Neural progenitor cell (in vitro differentiated cells): Measurements from ENCODE around the gene GPRIN2. TPM values are rescaled to one million over a fixed set of nuclear protein-coding genes. Genes with fewer than 3 reads are reported as not detected.

ENCODE experiments used
- DNase-seq: peaks from one replicate; pipeline ENCODE4 v3.0.0-alpha.2; 2016; ENCODE audit warnings: low spot score
- H2AFZ ChIP-seq: fragments of 200-600 bp; sonication (generic); replicated peaks from 2 replicates; pipeline ENCODE4 v1.6.1; 2016; ENCODE audit warnings: antibody characterized with exemption
- H3F3A ChIP-seq: fragments of 200-600 bp; sonication (generic); 2 replicates; pipeline ENCODE4 v1.6.1; 2016; ENCODE audit warnings: antibody characterized with exemption, low read depth
- H3K27ac ChIP-seq: fragments of 200-600 bp; sonication (generic); 2 replicates; pipeline ENCODE4 v1.5.1; 2016; ENCODE audit warnings: mild to moderate bottlenecking
- H3K27me3 ChIP-seq: fragments of 200-600 bp; sonication (generic); 2 replicates; pipeline ENCODE4 v1.6.1; 2016; ENCODE audit warnings: mild to moderate bottlenecking, moderate library complexity
- H3K36me3 ChIP-seq: fragments of 200-600 bp; sonication (generic); 2 replicates; pipeline ENCODE4 v1.5.1; 2016
- H3K4me1 ChIP-seq: fragments of 200-600 bp; sonication (generic); 2 replicates; pipeline ENCODE4 v1.6.1; 2016; ENCODE audit warnings: mixed run types
- H3K4me2 ChIP-seq: fragments of 200-600 bp; sonication (generic); 2 replicates; pipeline ENCODE4 v1.6.1; 2016
- H3K4me3 ChIP-seq: fragments of 200-600 bp; sonication (generic); 2 replicates; pipeline ENCODE4 v1.5.1; 2016
- H3K79me2 ChIP-seq: fragments of 200-600 bp; sonication (generic); 2 replicates; pipeline ENCODE4 v1.6.1; 2016; ENCODE audit warnings: low read depth
- H3K9ac ChIP-seq: fragments of 200-600 bp; sonication (generic); 2 replicates; pipeline ENCODE4 v1.6.1; 2016
- H3K9me3 ChIP-seq: fragments of 200-600 bp; sonication (generic); 2 replicates; pipeline ENCODE4 v1.5.1; 2016; ENCODE audit warnings: low read depth
- H4K20me1 ChIP-seq: fragments of 200-600 bp; sonication (generic); 2 replicates; pipeline ENCODE4 v1.6.1; 2016; ENCODE audit warnings: low read depth
- H3K27ac Mint-ChIP-seq: 3 replicates; pipeline ENCODE4 v1.8.0; 2021; ENCODE audit warnings: mixed read lengths
- H3K27me3 Mint-ChIP-seq: 2 replicates; pipeline ENCODE4 v1.8.0; 2022; ENCODE audit warnings: low read depth, mild to moderate bottlenecking, inconsistent platforms, moderate library complexity, mixed read lengths; ENCODE audit not compliant: insufficient read depth
- H3K36me3 Mint-ChIP-seq: 3 replicates; pipeline ENCODE4 v1.8.0; 2021; ENCODE audit warnings: mixed read lengths
- H3K4me1 Mint-ChIP-seq: 3 replicates; pipeline ENCODE4 v1.8.0; 2021; ENCODE audit warnings: mixed read lengths
- H3K4me3 Mint-ChIP-seq: 3 replicates; pipeline ENCODE4 v1.8.0; 2021; ENCODE audit warnings: mild to moderate bottlenecking, moderate library complexity, mixed read lengths
- H3K9me3 Mint-ChIP-seq: 3 replicates; pipeline ENCODE4 v1.8.0; 2020; ENCODE audit warnings: mixed read lengths
- CTCF ChIP-seq: fragments of 200-600 bp; sonication (generic); IDR thresholded peaks from 2 replicates; pipeline ENCODE4 v1.5.1; 2017; ENCODE audit warnings: antibody characterized with exemption, mild to moderate bottlenecking
- EZH2 ChIP-seq: fragments of 200-600 bp; sonication (generic); IDR thresholded peaks from 2 replicates; pipeline ENCODE4 v1.6.1; 2017; ENCODE audit warnings: antibody characterized with exemption, mild to moderate bottlenecking, moderate library complexity
- EZH2phosphoT487 ChIP-seq: fragments of 200-600 bp; sonication (generic); IDR thresholded peaks from 2 replicates; pipeline ENCODE4 v1.6.1; 2017; ENCODE audit warnings: antibody characterized with exemption
- total RNA-seq: library from RNA; depleted of rRNA; stranded (reverse); fragments of >200 nt; gene quantifications from 2 replicates; pipeline ENCODE4 v1.2.3, GENCODE V29; 2015; ENCODE audit warnings: low replicate concordance

Gene GPRIN2
- total RNA-seq, 1 donor from 2014 or later, result 6.9 TPM

GRCh38 chr10:46554166-46554781 is 2.2 kb downstream of the GPRIN2 start:
- Histone ChIP-seq H2AFZ (no peak overlapping the region), H3K4me3 (no peak overlapping the region), H3K79me2 (no peaks in the 10 kb centered on the region), H3K9ac (no peak overlapping the region), H3K36me3 (no peaks in the 10 kb centered on the region), H3K27ac (no peak overlapping the region), H4K20me1 (no peaks in the 10 kb centered on the region), H3K9me3 (no peaks in the 10 kb centered on the region), H3K27me3 (peaks cover 41% of the 10 kb centered on the region), H3K4me2 (no peak overlapping the region), H3K4me1 (peaks cover 8% of the 10 kb centered on the region), H3F3A (no peaks in the 10 kb centered on the region)
- H3K4me3 Mint-ChIP-seq, result no peak overlapping the region
- H3K9me3 Mint-ChIP-seq, result peaks cover 3% of the 10 kb centered on the region
- TF ChIP-seq EZH2phosphoT487, result no peak
- no peak for TF ChIP-seq CTCF
- TF ChIP-seq EZH2, result no peak
- DNase-seq, result no peak
- no peak overlapping the region for H3K27ac Mint-ChIP-seq
- peaks cover 7% of the 10 kb centered on the region for H3K4me1 Mint-ChIP-seq
- peaks cover 10% of the 10 kb centered on the region for H3K27me3 Mint-ChIP-seq
- peaks cover 2% of the 10 kb centered on the region for H3K36me3 Mint-ChIP-seq

GRCh38 chr10:46553238-46554049 is 3.0 kb downstream of the GPRIN2 start:
- Histone ChIP-seq H3K79me2 (no peaks in the 10 kb centered on the region), H3F3A (no peaks in the 10 kb centered on the region), H3K9ac (no peak overlapping the region), H3K9me3 (no peaks in the 10 kb centered on the region), H3K27ac (no peak overlapping the region), H3K4me1 (peaks cover 8% of the 10 kb centered on the region), H4K20me1 (no peaks in the 10 kb centered on the region), H3K27me3 (peaks cover 32% of the 10 kb centered on the region), H3K4me3 (no peak overlapping the region), H3K4me2 (no peak overlapping the region), H3K36me3 (no peaks in the 10 kb centered on the region), H2AFZ (no peak overlapping the region)
- H3K4me3 Mint-ChIP-seq, result no peak overlapping the region
- no peak for DNase-seq
- H3K9me3 Mint-ChIP-seq, result peaks cover 3% of the 10 kb centered on the region
- H3K27me3 Mint-ChIP-seq, result peaks cover 10% of the 10 kb centered on the region
- no peak overlapping the region for H3K27ac Mint-ChIP-seq
- H3K4me1 Mint-ChIP-seq, result peaks cover 7% of the 10 kb centered on the region
- no peak for TF ChIP-seq EZH2
- H3K36me3 Mint-ChIP-seq, result peaks cover 2% of the 10 kb centered on the region

GRCh38 chr10:46552526-46553237 is 3.8 kb downstream of the GPRIN2 start:
- no peak overlapping the region for H3K9ac ChIP-seq
- peaks cover 25% of the 10 kb centered on the region for H3K27me3 ChIP-seq
- no peak overlapping the region for H2AFZ ChIP-seq
- H3K36me3 Mint-ChIP-seq, result no peaks in the 10 kb centered on the region
- no peaks in the 10 kb centered on the region for H3F3A ChIP-seq
- H3K4me3 Mint-ChIP-seq, result no peak overlapping the region
- H3K79me2 ChIP-seq, result no peaks in the 10 kb centered on the region
- TF ChIP-seq EZH2phosphoT487 (no peak), EZH2 (no peak), CTCF (no peak)
- no peaks in the 10 kb centered on the region for H4K20me1 ChIP-seq
- DNase-seq, result no peak
- peaks cover 7% of the 10 kb centered on the region for H3K4me1 Mint-ChIP-seq
- no peaks in the 10 kb centered on the region for H3K9me3 ChIP-seq
- no peak overlapping the region for H3K27ac Mint-ChIP-seq
- peaks cover 10% of the 10 kb centered on the region for H3K27me3 Mint-ChIP-seq
- H3K27ac ChIP-seq, result no peak overlapping the region
- H3K36me3 ChIP-seq, result no peaks in the 10 kb centered on the region
- H3K4me2 ChIP-seq, result no peak overlapping the region
- peaks cover 8% of the 10 kb centered on the region for H3K4me1 ChIP-seq
- H3K9me3 Mint-ChIP-seq, result peaks cover 3% of the 10 kb centered on the region
- no peak overlapping the region for H3K4me3 ChIP-seq
